ENCODE results near the gene UBR3. TPM values are rescaled to one million over a fixed set of nuclear protein-coding genes. Genes with fewer than 3 reads are reported as not detected.

The UBR3 gene
- total RNA-seq, 2 donors from 2014 or later = 20.4 to 24.8 TPM

- Mint-ChIP-seq H3K27me3 (ENCODE audit: insufficient read depth) (no peaks in the 10 kb centered on the region), H3K4me1 (no peaks in the 10 kb centered on the region), H3K27ac (no peak overlapping the region), H3K36me3 (ENCODE audit: low read depth) (peaks cover 4% of the 10 kb centered on the region), H3K9me3 (peaks cover 15% of the 10 kb centered on the region), H3K4me3 (no peak overlapping the region)
- Histone ChIP-seq H3K27me3 (ENCODE audit: control insufficient read depth, insufficient read depth, low read length, poor library complexity, severe bottlenecking) (no peaks in the 10 kb centered on the region), H3K9me3 (ENCODE audit: control insufficient read depth, low read length) (peaks cover 10% of the 10 kb centered on the region), H3K27ac (ENCODE audit: low read depth, low read length) (no peak overlapping the region), H3K4me3 (ENCODE audit: low read length) (no peak overlapping the region), H3K4me1 (ENCODE audit: control insufficient read depth, insufficient read depth, low read length) (peaks cover 5% of the 10 kb centered on the region), H3K36me3 (ENCODE audit: control insufficient read depth, insufficient read depth, low read length) (no peaks in the 10 kb centered on the region), H3K9ac (ENCODE audit: extremely low read depth, low read length, poor library complexity, severe bottlenecking) (no peak overlapping the region)
- 100% methylated on average over 1 to 2 of the region's 2 CpGs for WGBS, 2 experiments (ENCODE audit: insufficient coverage in 1 of 2, insufficient read length in 1 of 2)
- no peak for DNase-seq
- TF ChIP-seq CTCF (conservative IDR thresholded peaks at IDR 0.05) = no peak
These were observed 260.1 kb downstream of the UBR3 start for GRCh38 chr2:170087413-170087793.

GRCh38 chr2:170088776-170089175, 261.5 kb downstream of the UBR3 start:
- TF ChIP-seq CTCF (conservative IDR thresholded peaks at IDR 0.05) = no peak
- no peaks in the 10 kb centered on the region for H3K4me1 Mint-ChIP-seq
- no peak for DNase-seq
- WGBS, 2 experiments (ENCODE audit: insufficient coverage in 1 of 2, insufficient read length in 1 of 2) = 94 to 98% methylated on average over 5 of the region's 5 CpGs
- peaks cover 8% of the 10 kb centered on the region for H3K36me3 Mint-ChIP-seq (ENCODE audit: low read depth)
- no peaks in the 10 kb centered on the region for H3K27me3 Mint-ChIP-seq (ENCODE audit: insufficient read depth)
- no peak overlapping the region for H3K9ac ChIP-seq (ENCODE audit: extremely low read depth, low read length, poor library complexity, severe bottlenecking)
- H3K9me3 Mint-ChIP-seq = peaks cover 21% of the 10 kb centered on the region
- no peak overlapping the region for H3K4me3 Mint-ChIP-seq
- no peak overlapping the region for H3K4me3 ChIP-seq (ENCODE audit: low read length)
- H3K27ac ChIP-seq (ENCODE audit: low read depth, low read length) = no peak overlapping the region
- H3K36me3 ChIP-seq (ENCODE audit: control insufficient read depth, insufficient read depth, low read length) = no peaks in the 10 kb centered on the region
- no peak overlapping the region for H3K27ac Mint-ChIP-seq
- H3K27me3 ChIP-seq (ENCODE audit: control insufficient read depth, insufficient read depth, low read length, poor library complexity, severe bottlenecking) = no peaks in the 10 kb centered on the region
- peaks cover 18% of the 10 kb centered on the region for H3K9me3 ChIP-seq (ENCODE audit: control insufficient read depth, low read length)
- H3K4me1 ChIP-seq (ENCODE audit: control insufficient read depth, insufficient read depth, low read length) = peaks cover 5% of the 10 kb centered on the region

GRCh38 chr2:170090229-170090628, 263.0 kb downstream of the UBR3 start:
- H3K9ac ChIP-seq (ENCODE audit: extremely low read depth, low read length, poor library complexity, severe bottlenecking) = no peak overlapping the region
- Mint-ChIP-seq H3K27ac (no peak overlapping the region), H3K36me3 (ENCODE audit: low read depth) (peaks cover 8% of the 10 kb centered on the region), H3K4me1 (no peaks in the 10 kb centered on the region), H3K4me3 (no peak overlapping the region), H3K9me3 (peaks cover 21% of the 10 kb centered on the region), H3K27me3 (ENCODE audit: insufficient read depth) (no peaks in the 10 kb centered on the region)
- DNase-seq = no peak
- H3K4me1 ChIP-seq (ENCODE audit: control insufficient read depth, insufficient read depth, low read length) = peaks cover 5% of the 10 kb centered on the region
- no peak overlapping the region for H3K27ac ChIP-seq (ENCODE audit: low read depth, low read length)
- TF ChIP-seq CTCF (conservative IDR thresholded peaks at IDR 0.05) = no peak
- H3K4me3 ChIP-seq (ENCODE audit: low read length) = no peak overlapping the region
- H3K27me3 ChIP-seq (ENCODE audit: control insufficient read depth, insufficient read depth, low read length, poor library complexity, severe bottlenecking) = no peaks in the 10 kb centered on the region
- peaks cover 18% of the 10 kb centered on the region for H3K9me3 ChIP-seq (ENCODE audit: control insufficient read depth, low read length)
- no peaks in the 10 kb centered on the region for H3K36me3 ChIP-seq (ENCODE audit: control insufficient read depth, insufficient read depth, low read length)

All from endodermal cell (in vitro differentiated cells).